22Rv1 (cell line): ENCODE data around the gene SAC3D1.

ENCODE experiments used
- H3K27ac ChIP-seq: fragments of 450-650 bp; 2 replicates; pipeline ENCODE4 v1.5.1; 2017
- CTCF ChIP-seq: fragments of 450-650 bp; IDR thresholded peaks from 2 replicates; pipeline ENCODE4 v1.5.1; 2017; ENCODE audit warnings: mild to moderate bottlenecking
- ZFX ChIP-seq: fragments of 450-650 bp; IDR thresholded peaks from 2 replicates; pipeline ENCODE4 v1.6.1; 2017; ENCODE audit warnings: antibody characterized with exemption, borderline replicate concordance

Gene SAC3D1

GRCh38 chr11:65040847-65041622, at the start of gene SAC3D1:
Gene SAC3D1, plus strand, starts transcription at chr11:65041210. Its CDS starts 83 bp downstream, at chr11:65041293.
- peak within 1 kb of the TSS; percentile 95 for H3K27ac ChIP-seq
- TF ChIP-seq ZFX (no peak), CTCF (no peak)

GRCh38 chr11:64994318-64994717, 46.7 kb upstream of the SAC3D1 start:
- no peak overlapping the region for H3K27ac ChIP-seq
- TF ChIP-seq ZFX, result no peak
- no peak for TF ChIP-seq CTCF

- no peak overlapping the region for H3K27ac ChIP-seq
- TF ChIP-seq ZFX (no peak), CTCF (no peak)
These were observed 44.7 kb upstream of the SAC3D1 start for GRCh38 chr11:64996327-64996709.

- TF ChIP-seq ZFX (no peak), CTCF (peak; percentile 58)
- H3K27ac ChIP-seq, result no peak within 1 kb of the TSS
These were observed 44.2 kb upstream of the SAC3D1 start, which contains the start of gene BATF2 for GRCh38 chr11:64996710-64997380. Gene BATF2, minus strand, starts transcription at chr11:64996971. Its CDS starts 57 bp downstream, at chr11:64996914.

- H3K27ac ChIP-seq, result peak overlapping the region; percentile 58
- TF ChIP-seq CTCF (no peak), ZFX (no peak)
These were observed 42.9 kb upstream of the SAC3D1 start for GRCh38 chr11:64998141-64998540.

GRCh38 chr11:64998690-64999431, 42.1 kb upstream of the SAC3D1 start:
- H3K27ac ChIP-seq, result peak overlapping the region; percentile 58
- TF ChIP-seq CTCF, result no peak
- no peak for TF ChIP-seq ZFX
